OCI-LY3 (cell line): ENCODE measurements around the gene GRIK4.

Source experiments
- H2AFZ ChIP-seq: fragments of 200-600, 300-600 bp; shearing (Covaris generic); 2 replicates; pipeline ENCODE4 v1.6.0; 2014; ENCODE audit warnings: antibody characterized with exemption, low read depth, low read length
- H3K27ac ChIP-seq: fragments of 200-600, 300-600 bp; sonication (generic); 2 replicates; pipeline ENCODE4 v1.5.1; 2014; ENCODE audit warnings: mild to moderate bottlenecking, low read length, moderate library complexity, mixed read lengths
- H3K27me3 ChIP-seq: fragments of 200-600, 300-600 bp; sonication (generic); 2 replicates; pipeline ENCODE4 v1.6.1; 2014; ENCODE audit warnings: low read depth, low read length, mixed read lengths
- H3K36me3 ChIP-seq: fragments of 200-600, 300-600 bp; sonication (generic); replicated peaks from 2 replicates; pipeline ENCODE3; 2014; ENCODE audit warnings: low read depth, low read length, mixed read lengths
- H3K4me1 ChIP-seq: fragments of 300-600, 200-600 bp; sonication (generic); 2 replicates; pipeline ENCODE4 v1.6.1; 2014; ENCODE audit warnings: low read length, mixed read lengths
- H3K4me2 ChIP-seq: fragments of 200-600, 300-600 bp; sonication (generic); 2 replicates; pipeline ENCODE4 v1.6.1; 2014; ENCODE audit warnings: low read length, mixed read lengths
- H3K4me3 ChIP-seq: fragments of 300-600, 200-600 bp; sonication (generic); 2 replicates; pipeline ENCODE4 v1.5.1; 2014; ENCODE audit warnings: antibody characterized with exemption, mild to moderate bottlenecking, low read length, moderate library complexity
- H3K79me2 ChIP-seq: fragments of 300-600, 200-600 bp; shearing (Covaris generic); 2 replicates; pipeline ENCODE4 v1.6.1; 2014; ENCODE audit warnings: mild to moderate bottlenecking, low read length, mixed read lengths
- H3K9ac ChIP-seq: fragments of 300-600, 200-600 bp; shearing (Covaris generic); 2 replicates; pipeline ENCODE4 v1.6.0; 2014; ENCODE audit warnings: mild to moderate bottlenecking, low read length, moderate library complexity
- H3K9me3 ChIP-seq: fragments of 200-600, 300-600 bp; shearing (Covaris generic); 2 replicates; pipeline ENCODE4 v1.6.1; 2014; ENCODE audit warnings: low read length, mixed read lengths; ENCODE audit not compliant: insufficient read depth
- H4K20me1 ChIP-seq: fragments of 200-600, 300-600 bp; sonication (generic); 2 replicates; pipeline ENCODE4 v1.6.1; 2016; ENCODE audit warnings: low read length, mixed read lengths; ENCODE audit not compliant: insufficient read depth
- CTCF ChIP-seq: fragments of 200-600, 300-600 bp; sonication (generic); IDR thresholded peaks from 2 replicates; pipeline ENCODE4 v1.5.1; 2014; ENCODE audit warnings: antibody characterized with exemption, low read length, low read depth
- EZH2phosphoT487 ChIP-seq: fragments of 200-600 bp; shearing (Covaris generic); IDR thresholded peaks from 2 replicates; pipeline ENCODE4 v1.6.1; 2018; ENCODE audit warnings: antibody characterized with exemption, mixed run types, low read depth

GRIK4 gene

GRCh38 chr11:120658071-120658423 is 146.5 kb downstream of the GRIK4 start:
- TF ChIP-seq EZH2phosphoT487 (no peak), CTCF (no peak)
- peak overlapping the region; percentile 73 for H3K4me2 ChIP-seq
- no peaks in the 10 kb centered on the region for H3K9me3 ChIP-seq
- no peaks in the 10 kb centered on the region for H4K20me1 ChIP-seq
- H3K36me3 ChIP-seq: no peaks in the 10 kb centered on the region
- H3K79me2 ChIP-seq: no peaks in the 10 kb centered on the region
- H3K9ac ChIP-seq: no peak overlapping the region
- H3K4me1 ChIP-seq: peaks cover 60% of the 10 kb centered on the region
- H3K27me3 ChIP-seq: 0 out of 2 replicates have a peak, but pooled peaks cover 8% of the 10 kb centered on the region
- peak overlapping the region; percentile 60 for H3K27ac ChIP-seq
- H2AFZ ChIP-seq: no peak overlapping the region
- peak overlapping the region; percentile 49 for H3K4me3 ChIP-seq

GRCh38 chr11:120659076-120659475 is 147.5 kb downstream of the GRIK4 start:
- Histone ChIP-seq H3K27me3 (peaks cover 17% of the 10 kb centered on the region), H2AFZ (no peak overlapping the region), H3K4me3 (no peak overlapping the region; the same call in 1 of the 2 replicates), H3K79me2 (no peaks in the 10 kb centered on the region), H3K4me1 (peaks cover 64% of the 10 kb centered on the region), H4K20me1 (no peaks in the 10 kb centered on the region), H3K27ac (no peak overlapping the region), H3K9ac (no peak overlapping the region; the same call in 1 of the 2 replicates), H3K36me3 (no peaks in the 10 kb centered on the region), H3K4me2 (peak overlapping the region; percentile 61), H3K9me3 (no peaks in the 10 kb centered on the region)
- TF ChIP-seq EZH2phosphoT487 (no peak), CTCF (no peak)

GRCh38 chr11:120660024-120660565 is 148.5 kb downstream of the GRIK4 start:
- Histone ChIP-seq H3K4me2 (peak overlapping the region; percentile 20), H2AFZ (no peak overlapping the region), H3K9ac (no peak overlapping the region), H3K4me1 (peaks cover 62% of the 10 kb centered on the region), H4K20me1 (no peaks in the 10 kb centered on the region), H3K79me2 (no peaks in the 10 kb centered on the region), H3K4me3 (peak overlapping the region; percentile 10; the same call in 1 of the 2 replicates), H3K9me3 (no peaks in the 10 kb centered on the region), H3K27me3 (peaks cover 27% of the 10 kb centered on the region), H3K27ac (no peak overlapping the region), H3K36me3 (no peaks in the 10 kb centered on the region)
- no peak for TF ChIP-seq EZH2phosphoT487
- TF ChIP-seq CTCF: peak; percentile 63

GRCh38 chr11:120662071-120662676 is 150.6 kb downstream of the GRIK4 start:
- TF ChIP-seq EZH2phosphoT487 (no peak), CTCF (no peak)
- Histone ChIP-seq H3K36me3 (no peaks in the 10 kb centered on the region), H3K9me3 (no peaks in the 10 kb centered on the region), H3K79me2 (no peaks in the 10 kb centered on the region), H3K4me3 (no peak overlapping the region), H3K4me2 (no peak overlapping the region), H3K9ac (no peak overlapping the region), H3K27ac (no peak overlapping the region), H4K20me1 (no peaks in the 10 kb centered on the region), H3K4me1 (peaks cover 42% of the 10 kb centered on the region), H2AFZ (no peak overlapping the region), H3K27me3 (peaks cover 44% of the 10 kb centered on the region)
